Stimulated activated CD4-positive, alpha-beta T cell treated with anti-CD3 and anti-CD28 coated beads, Interleukin-4, amount 100 ng/mL, for 24 hours (primary cell): Measurements from ENCODE around the gene ANK3.

Experiments
- DNase-seq: peaks from one replicate; pipeline ENCODE4 v3.0.0-alpha.2; 2020

The ANK3 gene

GRCh38 chr10:60271319-60272040 lies 118.2 kb downstream of the ANK3 start:
- DNase-seq: no peak

- no peak for DNase-seq
Observed at GRCh38 chr10:60270426-60270825, 119.2 kb downstream of the ANK3 start.

- no peak for DNase-seq
Observed at GRCh38 chr10:60267802-60268201, 121.9 kb downstream of the ANK3 start.

- no peak for DNase-seq
Observed at GRCh38 chr10:60266513-60266912, 123.2 kb downstream of the ANK3 start.

- DNase-seq: no peak
Observed at GRCh38 chr10:60262647-60263126, 127.0 kb downstream of the ANK3 start.

GRCh38 chr10:60260321-60260720 lies 129.4 kb downstream of the ANK3 start:
- no peak for DNase-seq

GRCh38 chr10:60258429-60258797 lies 131.3 kb downstream of the ANK3 start:
- DNase-seq: no peak

GRCh38 chr10:60257767-60258428 lies 131.8 kb downstream of the ANK3 start:
- DNase-seq: no peak

- no peak for DNase-seq
Observed at GRCh38 chr10:60254776-60255175, 134.9 kb downstream of the ANK3 start.

- DNase-seq: no peak
Observed at GRCh38 chr10:60253484-60253883, 136.2 kb downstream of the ANK3 start.

- no peak for DNase-seq
Observed at GRCh38 chr10:60252688-60253087, 137.0 kb downstream of the ANK3 start.

GRCh38 chr10:60246382-60246781 lies 143.3 kb downstream of the ANK3 start:
- DNase-seq: no peak

GRCh38 chr10:60239228-60239627 lies 150.4 kb downstream of the ANK3 start:
- DNase-seq: no peak

- no peak for DNase-seq
Observed at GRCh38 chr10:60238759-60239100, 150.9 kb downstream of the ANK3 start.

- DNase-seq: peak; percentile 28
Observed at GRCh38 chr10:60237977-60238758, 151.5 kb downstream of the ANK3 start.

GRCh38 chr10:60236869-60237524 lies 152.7 kb downstream of the ANK3 start:
- peak; percentile 5 for DNase-seq

- DNase-seq: no peak
Observed at GRCh38 chr10:60235001-60235400, 154.7 kb downstream of the ANK3 start.

- DNase-seq: no peak
Observed at GRCh38 chr10:60234551-60234950, 155.1 kb downstream of the ANK3 start.

- no peak for DNase-seq
Observed at GRCh38 chr10:60230892-60231291, 158.8 kb downstream of the ANK3 start.

- no peak for DNase-seq
Observed at GRCh38 chr10:60224066-60224705, 165.5 kb downstream of the ANK3 start.

GRCh38 chr10:60222047-60222446 lies 167.6 kb downstream of the ANK3 start:
- DNase-seq: no peak

GRCh38 chr10:60212195-60212594 lies 177.5 kb downstream of the ANK3 start:
- DNase-seq: no peak
